ENCODE data around the gene CRYBG2. TPM values are rescaled to one million over a fixed set of nuclear protein-coding genes. Genes with fewer than 3 reads are reported as not detected.

CRYBG2 gene
- total and polyA plus RNA-seq, 2 of the 8 experiments (the other 6 are each of a cell fraction or from before 2014, with no cell fraction given), result 14.2 to 17.0 TPM

DNA sequence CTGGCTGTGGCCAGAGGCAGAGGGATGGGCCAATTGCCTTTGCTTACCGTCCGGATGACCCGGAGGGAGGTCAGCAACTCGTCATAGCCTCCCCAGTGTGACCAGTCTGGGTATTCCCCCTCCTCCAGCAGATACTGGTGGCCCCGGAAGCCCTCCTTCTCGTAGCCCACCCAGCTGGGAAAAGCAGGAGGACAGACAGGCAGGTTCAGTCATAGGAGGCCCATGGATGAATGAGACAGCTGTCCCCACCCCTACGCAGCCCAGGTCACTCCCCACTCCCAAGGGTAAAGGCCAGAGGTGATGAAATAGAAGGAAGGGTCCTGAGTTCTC is 16.8 kb downstream of the CRYBG2 start:
- ChIA-PET POLR2A (ENCODE audit: partially characterized antibody) (interaction anchor here (0.8 to 6.1 kb wide), 11 partner anchors 11 to 148 kb away, joined by 3 to 44 read pairs (median 14); partner anchors contain the start of genes CD52, CRYBG2, LIN28A and SH3BGRL3), CTCF (ENCODE audit: partially characterized antibody) (interaction anchor here (1.3 to 57.0 kb wide), 3 partner anchors 9 to 44 kb away, joined by 3 to 1530 read pairs (median 3); partner anchors contain the start of genes SH3BGRL3 and UBXN11)
- DNase-seq (ENCODE audit: low read depth in 1 of 2, low spot score in 2 of 2) (no peak), FAIRE-seq (no peak)
- Histone ChIP-seq H2BK5ac (ENCODE audit: low read depth, low read length) (peak overlapping the region; percentile 83; the same call in 1 of the 2 replicates), H2AK5ac (ENCODE audit: low read depth, low read length) (peak overlapping the region; percentile 97), H2AFZ (ENCODE audit: low read length) (no peak overlapping the region), H3K36me3 (ENCODE audit: control insufficient read depth in 2 of 4, insufficient read depth in 4 of 4, low read length in 3 of 4) (peaks cover 0 to 2% (median 0%) of the 10 kb centered on the region in 4 experiments; a peak in 1 of 8 replicates), H3K4me2 (ENCODE audit: insufficient read depth in 1 of 2, low read depth in 2 of 2, low read length in 2 of 2) (peak overlapping the region; percentile 92 to 99; a peak in 3 of 4 replicates), H2BK20ac (ENCODE audit: low read length) (peak overlapping the region; percentile 23; the same call in 1 of the 2 replicates), H3K4me3 (ENCODE audit: extremely low read depth in 1 of 4, insufficient read depth in 2 of 4, low read depth in 3 of 4, low read length in 4 of 4) (peak overlapping the region in 1 of 4 experiments; percentile 86; a peak in 1 of 8 replicates), H2BK120ac (replicated peaks; ENCODE audit: low read depth, low read length) (no peak overlapping the region), H2BK12ac (ENCODE audit: low read depth, low read length) (peak overlapping the region; percentile 94), H3K56ac (replicated peaks; ENCODE audit: insufficient read length, low read depth, low read length) (peak overlapping the region; percentile 49), H3K4me1 (replicated peaks in 1 of 4; ENCODE audit: control insufficient read depth in 3 of 4, insufficient read depth in 4 of 4, low read length in 3 of 4) (peaks cover 3 to 12% (median 6%) of the 10 kb centered on the region in 4 experiments), H4K91ac (replicated peaks; ENCODE audit: insufficient read length, low read length) (peak overlapping the region; percentile 82), H3K14ac (ENCODE audit: insufficient read length) (no peak overlapping the region), H3K4ac (replicated peaks; ENCODE audit: insufficient read length, low read depth, low read length) (no peak overlapping the region), H4K5ac (ENCODE audit: insufficient read length, low read depth, low read length) (no peak overlapping the region), H4K8ac (ENCODE audit: extremely low read depth, insufficient read depth, low read length) (no peak overlapping the region), H3K18ac (ENCODE audit: extremely low read depth, low read length) (peak overlapping the region; percentile 60), H3K23ac (ENCODE audit: insufficient read length) (no peak overlapping the region), H3K9ac (replicated peaks in 1 of 4; ENCODE audit: extremely low read depth in 1 of 4, low read depth in 3 of 4, low read length in 3 of 4) (peak overlapping the region in 2 of 4 experiments; percentile 13 to 20; a peak in 1 of 7 replicates), H2BK15ac (ENCODE audit: low read length) (no peak overlapping the region; the same call in 1 of the 2 replicates), H3K79me1 (ENCODE audit: low read depth, low read length) (no peaks in the 10 kb centered on the region), H3K23me2 (ENCODE audit: low read depth, low read length) (peaks cover 8% of the 10 kb centered on the region; the same call in 1 of the 2 replicates), H4K20me1 (replicated peaks in 1 of 2; ENCODE audit: control insufficient read depth in 1 of 2, insufficient read depth in 2 of 2, low read length in 2 of 2) (no peaks in the 10 kb centered on the region), H3K27ac (ENCODE audit: low read depth, low read length) (no peak overlapping the region), H3K79me2 (ENCODE audit: control insufficient read depth in 1 of 2, insufficient read depth in 2 of 2, low read length in 2 of 2) (no peaks in the 10 kb centered on the region), H3K27me3 (replicated peaks in 1 of 4; ENCODE audit: control insufficient read depth in 3 of 4, extremely low read depth in 1 of 4, insufficient read depth in 3 of 4, low read length in 3 of 4) (peaks cover 0 to 11% (median 5%) of the 10 kb centered on the region in 4 experiments; a peak in 5 of 7 replicates), H3K9me3 (ENCODE audit: insufficient read depth in 2 of 2, low read depth in 1 of 2, low read length in 1 of 2) (no peaks in the 10 kb centered on the region)
- WGBS, 2 experiments (ENCODE audit: extremely low coverage in 1 of 2, insufficient coverage in 1 of 2, insufficient read length in 1 of 2, insufficient replicate concordance in 2 of 2, low coverage in 1 of 2, low lambda C conversion rate in 2 of 2, missing lambda C conversion rate in 1 of 2), result 69% methylated on average over 7 of the region's 7 CpGs; no CpG with 5 or more reads in 1 of the 2 experiments
- TF ChIP-seq KDM1A (IDR thresholded peaks at IDR 0.05; ENCODE audit: borderline replicate concordance, low read length) (no peak), JUN (IDR thresholded peaks at IDR 0.05; ENCODE audit: low read depth, low read length) (no peak), SP2 (IDR thresholded peaks at IDR 0.05; ENCODE audit: low read length) (no peak), ASH2L (IDR thresholded peaks at IDR 0.05; ENCODE audit: low read length) (no peak), TCF12 (IDR thresholded peaks at IDR 0.05; ENCODE audit: low read depth, low read length) (no peak), CBX8 (IDR thresholded peaks at IDR 0.05; ENCODE audit: borderline replicate concordance, low read depth, low read length) (no peak)
- TF ChIP-seq, protein P1, sequence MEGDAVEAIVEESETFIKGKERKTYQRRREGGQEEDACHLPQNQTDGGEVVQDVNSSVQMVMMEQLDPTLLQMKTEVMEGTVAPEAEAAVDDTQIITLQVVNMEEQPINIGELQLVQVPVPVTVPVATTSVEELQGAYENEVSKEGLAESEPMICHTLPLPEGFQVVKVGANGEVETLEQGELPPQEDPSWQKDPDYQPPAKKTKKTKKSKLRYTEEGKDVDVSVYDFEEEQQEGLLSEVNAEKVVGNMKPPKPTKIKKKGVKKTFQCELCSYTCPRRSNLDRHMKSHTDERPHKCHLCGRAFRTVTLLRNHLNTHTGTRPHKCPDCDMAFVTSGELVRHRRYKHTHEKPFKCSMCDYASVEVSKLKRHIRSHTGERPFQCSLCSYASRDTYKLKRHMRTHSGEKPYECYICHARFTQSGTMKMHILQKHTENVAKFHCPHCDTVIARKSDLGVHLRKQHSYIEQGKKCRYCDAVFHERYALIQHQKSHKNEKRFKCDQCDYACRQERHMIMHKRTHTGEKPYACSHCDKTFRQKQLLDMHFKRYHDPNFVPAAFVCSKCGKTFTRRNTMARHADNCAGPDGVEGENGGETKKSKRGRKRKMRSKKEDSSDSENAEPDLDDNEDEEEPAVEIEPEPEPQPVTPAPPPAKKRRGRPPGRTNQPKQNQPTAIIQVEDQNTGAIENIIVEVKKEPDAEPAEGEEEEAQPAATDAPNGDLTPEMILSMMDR (IDR thresholded peaks at IDR 0.05; ENCODE audit: control extremely low read depth in 1 of 3, insufficient read depth in 1 of 3, low read depth in 1 of 3, low read length in 3 of 3), result no peak
